C1 segment of cervical spinal cord (tissue), 14 donors: ENCODE results near the gene HSPBP1.

Experiments used
- DNase-seq, 14 donors: peaks; one replicate each; lab custom pipeline; 2025; lab: John Stamatoyannopoulos, UW

HSPBP1 gene

DNA sequence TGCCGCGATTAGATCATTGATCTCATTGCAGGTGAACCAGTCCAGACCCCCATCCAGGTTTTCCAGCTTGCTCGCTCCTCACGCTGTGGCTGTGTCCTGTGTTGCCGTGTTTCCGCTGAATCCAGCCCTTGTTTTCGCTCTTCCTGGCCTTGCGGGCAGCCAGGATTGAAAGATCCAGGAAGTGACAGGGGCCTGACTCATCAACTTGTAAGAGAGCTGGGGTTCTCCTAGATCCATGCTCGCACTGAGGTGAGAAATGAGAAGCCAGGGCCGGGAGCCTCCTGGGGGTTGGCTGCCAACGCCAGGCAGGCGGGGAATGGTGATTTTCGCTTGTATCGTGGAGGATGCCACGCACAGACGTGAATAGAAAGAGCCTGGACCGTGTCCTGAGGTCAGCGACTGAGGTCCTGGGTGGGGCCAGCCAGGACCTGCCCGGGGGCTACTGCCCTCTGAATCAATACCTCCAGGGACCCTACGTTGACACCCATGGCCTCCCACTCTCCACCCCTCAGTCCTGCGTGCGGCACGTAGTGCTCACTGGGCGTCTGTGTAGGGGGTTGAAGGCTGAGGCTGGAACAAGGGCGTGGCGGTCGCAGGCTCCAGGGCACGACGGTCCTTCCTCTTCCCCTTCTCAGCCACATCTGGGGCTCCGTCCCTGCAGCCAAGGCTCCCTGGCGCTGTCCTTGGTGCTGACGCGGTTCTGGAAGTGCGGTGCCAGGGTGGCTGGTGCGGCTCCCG is 63.3 kb downstream of the HSPBP1 start:
- DNase-seq, result peak in 13 of 14 donors; percentile 7 to 91 (median 61)

DNA sequence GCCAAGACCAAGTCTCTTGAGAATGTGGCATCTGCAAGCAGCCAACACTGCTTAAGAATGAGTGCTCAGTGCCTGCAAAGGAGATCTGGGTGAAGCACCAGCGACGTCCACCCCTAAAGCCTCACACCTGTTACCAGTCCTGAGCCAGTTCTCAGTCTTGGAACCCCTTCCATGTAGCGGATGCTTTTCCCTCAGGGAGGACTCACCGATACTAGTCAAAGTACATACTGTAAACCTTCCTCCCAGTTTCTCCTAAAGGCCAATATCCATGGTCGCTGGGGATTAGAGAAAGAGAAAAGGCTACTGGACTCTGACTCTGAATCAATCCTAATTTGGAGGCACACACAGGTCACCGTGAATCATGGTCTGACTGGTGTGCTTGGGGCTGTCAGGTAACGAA is 66.4 kb downstream of the HSPBP1 start:
- no peak for DNase-seq

DNA sequence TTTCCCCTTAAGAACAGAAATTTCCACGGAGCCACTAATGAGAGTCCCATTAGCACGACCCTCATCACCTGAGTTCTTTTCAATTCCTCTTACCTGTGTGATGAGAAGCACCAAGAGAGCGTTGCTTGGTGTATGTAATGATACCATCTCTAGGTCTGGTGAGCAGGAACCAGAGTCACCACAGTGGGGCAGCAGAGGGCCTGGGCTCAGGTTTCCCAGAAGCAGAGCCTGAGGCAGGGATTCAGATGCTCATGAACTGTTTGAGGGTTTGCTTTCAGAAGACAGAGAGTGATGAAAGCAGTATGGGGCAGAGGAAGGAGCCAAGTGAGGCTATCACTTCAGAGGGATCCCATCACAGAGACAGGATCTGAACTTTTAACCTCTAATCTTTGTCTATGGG is 67.5 kb downstream of the HSPBP1 start:
- no peak for DNase-seq
